H9 (cell line): Measurements from ENCODE around the gene ARHGAP10. TPM values are rescaled to one million over a fixed set of nuclear protein-coding genes. Genes with fewer than 3 reads are reported as not detected.
A peak's percentile ranks its signal among the peaks of the same experiment; 100 is the strongest.

ENCODE experiments used
- DNase-seq: peaks from one replicate; pipeline ENCODE4 v3.0.0-alpha.2; 2017
- H2AFZ ChIP-seq: one replicate; pipeline ENCODE4 v1.6.1; 2013; ENCODE audit warnings: mild to moderate bottlenecking, low read length, control low read depth, moderate library complexity
- H2AK5ac ChIP-seq: 2 replicates; pipeline ENCODE4 v1.6.1; 2013; ENCODE audit warnings: low read length, control low read depth, mixed read lengths; ENCODE audit not compliant: insufficient read length
- H2BK120ac ChIP-seq: one replicate; pipeline ENCODE4 v1.6.1; 2013; ENCODE audit warnings: low read depth, mild to moderate bottlenecking, low read length, control low read depth, inconsistent platforms; ENCODE audit not compliant: poor library complexity, severe bottlenecking
- H2BK12ac ChIP-seq: 2 replicates; pipeline ENCODE4 v1.6.1; 2013; ENCODE audit warnings: low read length, control low read depth, mixed read lengths, low read depth; ENCODE audit not compliant: insufficient read length
- H2BK15ac ChIP-seq: 2 replicates; pipeline ENCODE4 v1.6.1; 2013; ENCODE audit warnings: low read depth, low read length, control low read depth
- H2BK20ac ChIP-seq: one replicate; pipeline ENCODE4 v1.6.1; 2013; ENCODE audit warnings: low read depth, mild to moderate bottlenecking, low read length, control low read depth, inconsistent platforms; ENCODE audit not compliant: poor library complexity, severe bottlenecking
- H2BK5ac ChIP-seq: 2 replicates; pipeline ENCODE4 v1.6.1; 2013; ENCODE audit warnings: low read length, control low read depth, mixed read lengths; ENCODE audit not compliant: insufficient read length
- H3K14ac ChIP-seq: 2 replicates; pipeline ENCODE4 v1.6.1; 2013; ENCODE audit warnings: low read length, control low read depth; ENCODE audit not compliant: insufficient read depth
- H3K18ac ChIP-seq: 2 replicates; pipeline ENCODE4 v1.6.1; 2013; ENCODE audit warnings: low read depth, mild to moderate bottlenecking, mixed read lengths, low read length, control low read depth; ENCODE audit not compliant: insufficient read length
- H3K23ac ChIP-seq: 2 replicates; pipeline ENCODE4 v1.6.1; 2013; ENCODE audit warnings: low read length, control low read depth, mixed read lengths, low read depth; ENCODE audit not compliant: insufficient read length
- H3K23me2 ChIP-seq: 2 replicates; pipeline ENCODE4 v1.6.1; 2013; ENCODE audit warnings: low read depth, mild to moderate bottlenecking, mixed read lengths, low read length, control low read depth; ENCODE audit not compliant: insufficient read length, poor library complexity, severe bottlenecking
- H3K27ac ChIP-seq: 2 replicates; pipeline ENCODE4 v1.5.1; 2013; ENCODE audit warnings: low read length, control low read depth, mixed read lengths, low read depth; ENCODE audit not compliant: insufficient read length
- H3K27me3 ChIP-seq: 2 replicates; pipeline ENCODE4 v1.6.1; 2013; ENCODE audit warnings: low read length, control low read depth, inconsistent platforms; ENCODE audit not compliant: insufficient read depth
- H3K4ac ChIP-seq: 2 replicates; pipeline ENCODE4 v1.6.1; 2013; ENCODE audit warnings: low read depth, mild to moderate bottlenecking, control low read depth, inconsistent platforms, low read length, moderate library complexity
- H3K4me1 ChIP-seq: 2 replicates; pipeline ENCODE4 v1.6.1; 2013; ENCODE audit warnings: low read length, control low read depth, inconsistent platforms; ENCODE audit not compliant: insufficient read depth
- H3K4me2 ChIP-seq: 2 replicates; pipeline ENCODE4 v1.6.1; 2013; ENCODE audit warnings: low read length, control low read depth, mixed read lengths; ENCODE audit not compliant: insufficient read length, insufficient read depth
- H3K56ac ChIP-seq: 2 replicates; pipeline ENCODE4 v1.6.1; 2013; ENCODE audit warnings: low read depth, mild to moderate bottlenecking, mixed read lengths, low read length, control low read depth; ENCODE audit not compliant: insufficient read length
- H3K79me1 ChIP-seq: 2 replicates; pipeline ENCODE4 v1.6.1; 2013; ENCODE audit warnings: low read depth, mild to moderate bottlenecking, moderate library complexity, low read length, control low read depth, inconsistent platforms; ENCODE audit not compliant: insufficient read depth, poor library complexity, severe bottlenecking
- H3K79me2 ChIP-seq: 2 replicates; pipeline ENCODE4 v1.6.1; 2013; ENCODE audit warnings: low read length, control low read depth, inconsistent platforms; ENCODE audit not compliant: insufficient read depth
- H3K9ac ChIP-seq: 2 replicates; pipeline ENCODE4 v1.6.1; 2013; ENCODE audit warnings: low read length, control low read depth, mixed read lengths; ENCODE audit not compliant: insufficient read length; ENCODE audit errors: extremely low read depth
- H3K9me3 ChIP-seq: one replicate; pipeline ENCODE4 v1.6.1; 2013; ENCODE audit warnings: low read depth, low read length, inconsistent platforms; ENCODE audit not compliant: control insufficient read depth
- H3T11ph ChIP-seq: one replicate; pipeline ENCODE4 v1.6.1; 2013; ENCODE audit warnings: mild to moderate bottlenecking, low read length, control low read depth, inconsistent platforms
- H4K20me1 ChIP-seq: one replicate; pipeline ENCODE4 v1.6.1; 2013; ENCODE audit not compliant: control insufficient read depth, insufficient read length, insufficient read depth
- H4K5ac ChIP-seq: 2 replicates; pipeline ENCODE4 v1.6.1; 2013; ENCODE audit warnings: low read depth, mild to moderate bottlenecking, mixed read lengths, low read length, control low read depth; ENCODE audit not compliant: insufficient read length
- H4K8ac ChIP-seq: replicated peaks from 2 replicates; pipeline ENCODE4 v1.6.1; 2013; ENCODE audit warnings: low read length, control low read depth, mixed read lengths, low read depth; ENCODE audit not compliant: insufficient read length
- H4K91ac ChIP-seq: 2 replicates; pipeline ENCODE4 v1.6.1; 2013; ENCODE audit warnings: low read depth, mild to moderate bottlenecking, moderate library complexity, mixed read lengths, low read length, control low read depth; ENCODE audit not compliant: insufficient read length
- H3K27ac Mint-ChIP-seq, 3 experiments: 2 replicates in 2 of 3; 3 replicates in 1 of 3; pipeline ENCODE4 v1.8.0; 2020 to 2021; ENCODE audit warnings: mixed read lengths in 3 of 3, mild to moderate bottlenecking in 1 of 3, moderate library complexity in 1 of 3
- H3K27me3 Mint-ChIP-seq: 2 replicates; pipeline ENCODE4 v1.8.0; 2021; ENCODE audit warnings: low read depth, mild to moderate bottlenecking, moderate library complexity, mixed read lengths
- H3K36me3 Mint-ChIP-seq, 3 experiments: 2 replicates in 2 of 3; 3 replicates in 1 of 3; pipeline ENCODE4 v1.8.0; 2020 to 2021; ENCODE audit warnings: low read depth in 3 of 3, mixed read lengths in 3 of 3; ENCODE audit not compliant: insufficient read depth in 1 of 3
- H3K4me1 Mint-ChIP-seq, 2 experiments: 2 replicates each; pipeline ENCODE4 v1.8.0; 2020; ENCODE audit warnings: mixed read lengths in 2 of 2
- H3K4me3 Mint-ChIP-seq, 2 experiments: 2 replicates in 1 of 2; 3 replicates in 1 of 2; pipeline ENCODE4 v1.8.0; 2020 to 2021; ENCODE audit warnings: mild to moderate bottlenecking in 2 of 2, mixed read lengths in 2 of 2, moderate library complexity in 1 of 2
- H3K9me3 Mint-ChIP-seq, 2 experiments: 2 replicates in 1 of 2; 3 replicates in 1 of 2; pipeline ENCODE4 v1.8.0; 2020; ENCODE audit warnings: mild to moderate bottlenecking in 2 of 2, mixed read lengths in 2 of 2, moderate library complexity in 1 of 2
- total RNA-seq: library from RNA; stranded (reverse); gene quantifications from 2 replicates; pipeline ENCODE4 v1.2.1, GENCODE V29; 2021
- TF ChIP-seq, protein P1 (sequence below): fragments of 200-600 bp; sonication (generic); conservative IDR thresholded peaks from 3 replicates; pipeline ENCODE4 v1.8.0; 2021; ENCODE audit warnings: antibody characterized with exemption, mild to moderate bottlenecking

Gene ARHGAP10
- total RNA-seq, 1 experiment from 2014 or later: 7.8 TPM

DNA sequence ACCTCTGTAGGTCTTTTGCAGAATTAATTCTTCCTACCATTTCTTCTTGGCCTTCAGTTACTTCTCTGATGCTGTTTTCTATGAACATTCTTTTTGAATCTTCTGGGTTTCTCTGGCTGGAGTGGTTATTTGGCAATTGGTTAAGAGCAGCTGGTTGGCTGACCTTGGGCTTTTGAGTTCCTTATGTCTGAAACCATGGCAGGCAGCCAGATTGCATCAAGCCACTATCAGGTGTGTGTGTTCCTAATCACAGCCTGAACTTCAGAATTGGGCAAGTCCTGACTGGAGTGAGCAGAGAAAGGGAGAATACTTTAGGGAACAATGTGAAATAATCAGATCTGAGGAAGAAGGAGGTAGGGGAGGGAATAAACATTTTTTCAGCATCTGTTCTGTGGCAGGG lies 90.2 kb downstream of the ARHGAP10 start:
- Histone ChIP-seq H2BK12ac (no peak overlapping the region), H4K20me1 (no peaks in the 10 kb centered on the region), H3K27ac (no peak overlapping the region), H3K18ac (no peak overlapping the region), H4K5ac (no peak overlapping the region), H3K23ac (no peak overlapping the region), H4K8ac (no peak overlapping the region), H3K23me2 (no peaks in the 10 kb centered on the region), H3K14ac (no peak overlapping the region), H3K56ac (no peak overlapping the region), H2BK15ac (no peak overlapping the region), H2AK5ac (no peak overlapping the region), H3K4ac (no peak overlapping the region), H2BK5ac (no peak overlapping the region), H2BK120ac (no peak overlapping the region), H3K79me1 (no peaks in the 10 kb centered on the region), H4K91ac (no peak overlapping the region), H3K4me2 (no peak overlapping the region), H2BK20ac (no peak overlapping the region), H2AFZ (no peak overlapping the region), H3K4me1 (no peaks in the 10 kb centered on the region), H3K9ac (no peak overlapping the region), H3K27me3 (no peaks in the 10 kb centered on the region), H3T11ph (no peak overlapping the region), H3K9me3 (no peaks in the 10 kb centered on the region), H3K79me2 (no peaks in the 10 kb centered on the region)
- Mint-ChIP-seq H3K9me3 (no peaks in the 10 kb centered on the region), H3K27ac (peak overlapping the region in 2 of 3 experiments; percentile 5 to 42; a peak in 1 of 7 replicates), H3K27me3 (no peaks in the 10 kb centered on the region), H3K4me3 (no peak overlapping the region), H3K36me3 (no peaks in the 10 kb centered on the region), H3K4me1 (peaks cover 4 to 6% of the 10 kb centered on the region in 2 experiments; a peak in 3 of 4 replicates)
- TF ChIP-seq, protein P1, sequence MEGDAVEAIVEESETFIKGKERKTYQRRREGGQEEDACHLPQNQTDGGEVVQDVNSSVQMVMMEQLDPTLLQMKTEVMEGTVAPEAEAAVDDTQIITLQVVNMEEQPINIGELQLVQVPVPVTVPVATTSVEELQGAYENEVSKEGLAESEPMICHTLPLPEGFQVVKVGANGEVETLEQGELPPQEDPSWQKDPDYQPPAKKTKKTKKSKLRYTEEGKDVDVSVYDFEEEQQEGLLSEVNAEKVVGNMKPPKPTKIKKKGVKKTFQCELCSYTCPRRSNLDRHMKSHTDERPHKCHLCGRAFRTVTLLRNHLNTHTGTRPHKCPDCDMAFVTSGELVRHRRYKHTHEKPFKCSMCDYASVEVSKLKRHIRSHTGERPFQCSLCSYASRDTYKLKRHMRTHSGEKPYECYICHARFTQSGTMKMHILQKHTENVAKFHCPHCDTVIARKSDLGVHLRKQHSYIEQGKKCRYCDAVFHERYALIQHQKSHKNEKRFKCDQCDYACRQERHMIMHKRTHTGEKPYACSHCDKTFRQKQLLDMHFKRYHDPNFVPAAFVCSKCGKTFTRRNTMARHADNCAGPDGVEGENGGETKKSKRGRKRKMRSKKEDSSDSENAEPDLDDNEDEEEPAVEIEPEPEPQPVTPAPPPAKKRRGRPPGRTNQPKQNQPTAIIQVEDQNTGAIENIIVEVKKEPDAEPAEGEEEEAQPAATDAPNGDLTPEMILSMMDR: no peak
- DNase-seq: no peak
